ENCODE data around the gene NIT2. TPM values are rescaled to one million over a fixed set of nuclear protein-coding genes. Genes with fewer than 3 reads are reported as not detected.

NIT2 gene
- total and polyA plus RNA-seq, 9 of the 15 experiments (the other 6 are each of a cell fraction or from before 2014, with no cell fraction given), result 11.4 to 62.2 (median 22.1) TPM

- peak; percentile 35; the same call in 1 of the 2 replicates for TF ChIP-seq REST (IDR thresholded peaks at IDR 0.05; ENCODE audit: borderline replicate concordance)
- TF ChIP-seq REST (CRISPR knock-in tag; IDR thresholded peaks at IDR 0.05; ENCODE audit: low read depth), result no peak
- peak; percentile 52 for TF ChIP-seq SMC3 (conservative IDR thresholded peaks at IDR 0.05; ENCODE audit: insufficient read depth, low read depth, low read length)
- TF ChIP-seq ZNF384 (IDR thresholded peaks at IDR 0.05; ENCODE audit: low read depth, low read length), result peak; percentile 81
- TF ChIP-seq TCF15 (CRISPR knock-in tag; IDR thresholded peaks at IDR 0.05), result no peak
- no peak for TF ChIP-seq SAP30 (IDR thresholded peaks at IDR 0.05; ENCODE audit: borderline replicate concordance, insufficient read depth, low read depth, low read length, poor library complexity, severe bottlenecking)
- no peak for TF ChIP-seq ASH1L (IDR thresholded peaks at IDR 0.05; ENCODE audit: borderline replicate concordance, low read depth, partially characterized antibody)
- TF ChIP-seq RAD21 (CRISPR knock-in tag; conservative IDR thresholded peaks at IDR 0.05 in 1 of 2, IDR thresholded peaks at IDR 0.05 in 1 of 2), result peak; percentile 61 to 66
- TF ChIP-seq, protein P1, sequence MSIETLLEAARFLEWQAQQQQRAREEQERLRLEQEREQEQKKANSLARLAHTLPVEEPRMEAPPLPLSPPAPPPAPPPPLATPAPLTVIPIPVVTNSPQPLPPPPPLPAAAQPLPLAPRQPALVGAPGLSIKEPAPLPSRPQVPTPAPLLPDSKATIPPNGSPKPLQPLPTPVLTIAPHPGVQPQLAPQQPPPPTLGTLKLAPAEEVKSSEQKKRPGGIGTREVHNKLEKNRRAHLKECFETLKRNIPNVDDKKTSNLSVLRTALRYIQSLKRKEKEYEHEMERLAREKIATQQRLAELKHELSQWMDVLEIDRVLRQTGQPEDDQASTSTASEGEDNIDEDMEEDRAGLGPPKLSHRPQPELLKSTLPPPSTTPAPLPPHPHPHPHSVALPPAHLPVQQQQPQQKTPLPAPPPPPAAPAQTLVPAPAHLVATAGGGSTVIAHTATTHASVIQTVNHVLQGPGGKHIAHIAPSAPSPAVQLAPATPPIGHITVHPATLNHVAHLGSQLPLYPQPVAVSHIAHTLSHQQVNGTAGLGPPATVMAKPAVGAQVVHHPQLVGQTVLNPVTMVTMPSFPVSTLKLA (conservative IDR thresholded peaks at IDR 0.05), result no peak
- no peak for TF ChIP-seq ZNF175 (CRISPR knock-in tag; IDR thresholded peaks at IDR 0.05; ENCODE audit: low read depth)
- TF ChIP-seq, protein P2, sequence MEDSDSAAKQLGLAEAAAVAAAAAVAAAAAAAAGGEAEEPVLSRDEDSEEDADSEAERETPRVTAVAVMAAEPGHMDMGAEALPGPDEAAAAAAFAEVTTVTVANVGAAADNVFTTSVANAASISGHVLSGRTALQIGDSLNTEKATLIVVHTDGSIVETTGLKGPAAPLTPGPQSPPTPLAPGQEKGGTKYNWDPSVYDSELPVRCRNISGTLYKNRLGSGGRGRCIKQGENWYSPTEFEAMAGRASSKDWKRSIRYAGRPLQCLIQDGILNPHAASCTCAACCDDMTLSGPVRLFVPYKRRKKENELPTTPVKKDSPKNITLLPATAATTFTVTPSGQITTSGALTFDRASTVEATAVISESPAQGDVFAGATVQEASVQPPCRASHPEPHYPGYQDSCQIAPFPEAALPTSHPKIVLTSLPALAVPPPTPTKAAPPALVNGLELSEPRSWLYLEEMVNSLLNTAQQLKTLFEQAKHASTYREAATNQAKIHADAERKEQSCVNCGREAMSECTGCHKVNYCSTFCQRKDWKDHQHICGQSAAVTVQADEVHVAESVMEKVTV (CRISPR knock-in tag; IDR thresholded peaks at IDR 0.05), result peak; percentile 35; the same call in 1 of the 2 replicates
Observed at GRCh38 chr3:100316641-100317069, 17.9 kb upstream of the NIT2 start (continued).
